Measurements from ENCODE around the gene IFI27L1.

The IFI27L1 gene

GRCh38 chr14:94043756-94044475, 37.2 kb upstream of the IFI27L1 start:
- TF ChIP-seq CTCF (conservative IDR thresholded peaks at IDR 0.05; ENCODE audit: low read length), result no peak
- no peak for DNase-seq (ENCODE audit: low read depth)
- H3K4me3 ChIP-seq (ENCODE audit: low read length), result no peak overlapping the region

- TF ChIP-seq CTCF (conservative IDR thresholded peaks at IDR 0.05; ENCODE audit: low read length), result no peak
- no peak for DNase-seq (ENCODE audit: low read depth)
- H3K4me3 ChIP-seq (ENCODE audit: low read length), result no peak overlapping the region
These were observed 36.5 kb upstream of the IFI27L1 start for GRCh38 chr14:94044476-94045091.

- TF ChIP-seq CTCF (conservative IDR thresholded peaks at IDR 0.05; ENCODE audit: low read length), result no peak
- no peak for DNase-seq (ENCODE audit: low read depth)
- H3K4me3 ChIP-seq (ENCODE audit: low read length), result no peak overlapping the region
These were observed 36.0 kb upstream of the IFI27L1 start for GRCh38 chr14:94045101-94045500.

GRCh38 chr14:94045563-94046345, 35.4 kb upstream of the IFI27L1 start:
- H3K4me3 ChIP-seq (ENCODE audit: low read length), result no peak overlapping the region
- no peak for TF ChIP-seq CTCF (conservative IDR thresholded peaks at IDR 0.05; ENCODE audit: low read length)
- DNase-seq (ENCODE audit: low read depth), result no peak

- DNase-seq (ENCODE audit: low read depth), result no peak
- no peak for TF ChIP-seq CTCF (conservative IDR thresholded peaks at IDR 0.05; ENCODE audit: low read length)
- no peak overlapping the region for H3K4me3 ChIP-seq (ENCODE audit: low read length)
These were observed 34.3 kb upstream of the IFI27L1 start for GRCh38 chr14:94046696-94047250.

- TF ChIP-seq CTCF (conservative IDR thresholded peaks at IDR 0.05; ENCODE audit: low read length), result no peak
- H3K4me3 ChIP-seq (ENCODE audit: low read length), result no peak overlapping the region
- no peak for DNase-seq (ENCODE audit: low read depth)
These were observed 33.5 kb upstream of the IFI27L1 start for GRCh38 chr14:94047581-94047980.
